C4-2B (cell line): Measurements from ENCODE around the gene ARHGEF28.

Experiments used
- ZFX ChIP-seq: fragments of 450-650 bp; IDR thresholded peaks from 2 replicates; pipeline ENCODE4 v1.6.1; 2017
- TF ChIP-seq, protein P1 (sequence below): fragments of 450-650 bp; conservative IDR thresholded peaks from 2 replicates; pipeline ENCODE4 v1.5.1; 2017; ENCODE audit warnings: mild to moderate bottlenecking

DNA sequence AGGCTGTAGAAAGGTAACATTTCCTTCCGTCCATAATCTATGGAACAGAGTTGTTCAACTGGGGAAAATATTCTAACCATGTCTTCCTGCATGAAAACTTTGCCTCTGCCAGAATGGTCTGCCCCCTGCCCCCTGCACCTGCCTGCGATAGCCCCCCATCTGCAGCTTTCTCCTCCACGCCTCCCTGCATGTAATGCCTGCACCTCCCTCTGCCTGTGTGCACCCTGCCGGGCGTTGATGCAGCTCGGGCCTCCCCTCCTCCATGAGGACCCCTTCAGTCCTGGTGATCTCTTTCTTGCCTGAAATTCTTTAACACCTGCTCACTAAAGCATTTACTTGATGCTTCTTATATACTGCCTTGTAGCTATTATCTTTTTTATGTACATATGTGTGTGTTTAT is 266.2 kb downstream of the ARHGEF28 start:
- TF ChIP-seq, protein P1, sequence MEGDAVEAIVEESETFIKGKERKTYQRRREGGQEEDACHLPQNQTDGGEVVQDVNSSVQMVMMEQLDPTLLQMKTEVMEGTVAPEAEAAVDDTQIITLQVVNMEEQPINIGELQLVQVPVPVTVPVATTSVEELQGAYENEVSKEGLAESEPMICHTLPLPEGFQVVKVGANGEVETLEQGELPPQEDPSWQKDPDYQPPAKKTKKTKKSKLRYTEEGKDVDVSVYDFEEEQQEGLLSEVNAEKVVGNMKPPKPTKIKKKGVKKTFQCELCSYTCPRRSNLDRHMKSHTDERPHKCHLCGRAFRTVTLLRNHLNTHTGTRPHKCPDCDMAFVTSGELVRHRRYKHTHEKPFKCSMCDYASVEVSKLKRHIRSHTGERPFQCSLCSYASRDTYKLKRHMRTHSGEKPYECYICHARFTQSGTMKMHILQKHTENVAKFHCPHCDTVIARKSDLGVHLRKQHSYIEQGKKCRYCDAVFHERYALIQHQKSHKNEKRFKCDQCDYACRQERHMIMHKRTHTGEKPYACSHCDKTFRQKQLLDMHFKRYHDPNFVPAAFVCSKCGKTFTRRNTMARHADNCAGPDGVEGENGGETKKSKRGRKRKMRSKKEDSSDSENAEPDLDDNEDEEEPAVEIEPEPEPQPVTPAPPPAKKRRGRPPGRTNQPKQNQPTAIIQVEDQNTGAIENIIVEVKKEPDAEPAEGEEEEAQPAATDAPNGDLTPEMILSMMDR, result no peak
- no peak for TF ChIP-seq ZFX
